SK-N-SH (cell line): ENCODE data around the gene CDC25B. TPM values are rescaled to one million over a fixed set of nuclear protein-coding genes. Genes with fewer than 3 reads are reported as not detected.

Experiments
- CTCF ChIA-PET: fragments of 300-600, 350-600 bp; formaldehyde crosslinking; extraction: SDS; loops from one replicate; lab custom pipeline; 2021; lab: Yijun Ruan, JAX
- POLR2A ChIA-PET: fragments of 350-600 bp; sonication (Branson Sonifier 250); formaldehyde crosslinking; extraction: SDS; loops from one replicate; lab custom pipeline; 2020; ENCODE audit warnings: antibody characterized with exemption, inconsistent platforms; lab: Yijun Ruan, JAX
- DNase-seq: peaks from one replicate; pipeline ENCODE4 v3.0.0; 2012
- H2AFZ ChIP-seq: fragments of 200-600 bp; sonication (generic); 2 replicates; pipeline ENCODE4 v1.8.1; 2016; ENCODE audit warnings: antibody characterized with exemption, mild to moderate bottlenecking, low read depth
- H3F3A ChIP-seq: fragments of 200-600 bp; sonication (generic); replicated peaks from 2 replicates; pipeline ENCODE3; 2016; ENCODE audit warnings: antibody characterized with exemption, mild to moderate bottlenecking; ENCODE audit not compliant: insufficient read depth
- H3K27ac ChIP-seq, 2 experiments: fragments of 200-500 bp in 1 of 2; fragments of 200-600 bp in 1 of 2; sonication (Bioruptor generic) in 1 of 2; sonication (generic), shearing (Covaris generic) in 1 of 2; 2 replicates each; pipeline versions ENCODE4 v1.5.1 to v1.6.1; 2014 to 2016; ENCODE audit warnings: low read depth in 2 of 2, inconsistent platforms in 1 of 2, low read length in 1 of 2, mild to moderate bottlenecking in 1 of 2, mixed read lengths in 1 of 2
- H3K27me3 ChIP-seq: fragments of 200-600 bp; sonication (generic), shearing (Covaris generic); 2 replicates; pipeline ENCODE4 v1.6.1; 2016; ENCODE audit warnings: mixed run types; ENCODE audit not compliant: insufficient read depth
- H3K36me3 ChIP-seq, 2 experiments: fragments of 200-500 bp in 1 of 2; fragments of 200-600 bp in 1 of 2; sonication (Bioruptor generic) in 1 of 2; sonication (generic) in 1 of 2; replicated peaks in 1 of 2; 2 replicates each; pipeline versions ENCODE3 to v1.5.1; 2014 to 2016; ENCODE audit warnings: low read length in 1 of 2, mild to moderate bottlenecking in 1 of 2; ENCODE audit not compliant: insufficient read depth in 2 of 2, control insufficient read depth in 1 of 2
- H3K4me1 ChIP-seq, 2 experiments: fragments of 200-500 bp in 1 of 2; fragments of 200-600 bp in 1 of 2; sonication (Bioruptor generic) in 1 of 2; sonication (generic), shearing (Covaris generic) in 1 of 2; 2 replicates each; pipeline versions ENCODE4 v1.5.1 to v1.6.1; 2014 to 2016; ENCODE audit warnings: low read depth in 1 of 2, low read length in 1 of 2, mixed run types in 1 of 2; ENCODE audit not compliant: insufficient read depth in 2 of 2, control insufficient read depth in 1 of 2
- H3K4me2 ChIP-seq: fragments of 200-600 bp; sonication (generic), shearing (Covaris generic); 2 replicates; pipeline ENCODE4 v1.6.1; 2017; ENCODE audit warnings: mixed run types
- H3K4me3 ChIP-seq, 2 experiments: fragments of 200-500 bp in 1 of 2; fragments of 200-600 bp in 1 of 2; sonication (Bioruptor generic) in 1 of 2; sonication (generic), shearing (Covaris generic) in 1 of 2; 2 replicates each; pipeline versions ENCODE4 v1.5.1 to v1.8.1; 2014 to 2016; ENCODE audit warnings: low read depth in 2 of 2, inconsistent platforms in 1 of 2, low read length in 1 of 2, mild to moderate bottlenecking in 1 of 2, mixed read lengths in 1 of 2, moderate library complexity in 1 of 2
- H3K79me2 ChIP-seq: fragments of 200-600 bp; sonication (generic); 2 replicates; pipeline ENCODE4 v1.8.1; 2017; ENCODE audit warnings: mild to moderate bottlenecking; ENCODE audit not compliant: insufficient read depth
- H3K9ac ChIP-seq: fragments of 200-600 bp; sonication (generic); 2 replicates; pipeline ENCODE4 v1.6.1; 2017; ENCODE audit warnings: mixed run types
- H3K9me2 ChIP-seq: fragments of 200-600 bp; sonication (generic); 2 replicates; pipeline ENCODE4 v1.6.1; 2017; ENCODE audit warnings: mixed run types
- H3K9me3 ChIP-seq: fragments of 200-600 bp; sonication (generic); 2 replicates; pipeline ENCODE4 v1.6.1; 2017; ENCODE audit warnings: mixed run types, mild to moderate bottlenecking, moderate library complexity
- H4K20me1 ChIP-seq: fragments of 200-600 bp; sonication (generic); 2 replicates; pipeline ENCODE4 v1.6.1; 2017; ENCODE audit warnings: mild to moderate bottlenecking, mixed run types; ENCODE audit not compliant: insufficient read depth
- CTCF ChIP-seq: fragments of 200-600 bp; sonication (generic); IDR thresholded peaks from 2 replicates; pipeline ENCODE4 v1.6.1; 2017; ENCODE audit warnings: antibody characterized with exemption, mild to moderate bottlenecking, moderate library complexity
- ELF1 ChIP-seq: IDR thresholded peaks from 2 replicates; pipeline ENCODE4 v1.4.0; 2012
- EP300 ChIP-seq, 2 experiments: IDR thresholded peaks; 2 replicates each; pipeline versions ENCODE4 v1.4.0 to v1.6.1; 2012; ENCODE audit warnings: borderline replicate concordance in 1 of 2, low read depth in 1 of 2, low read length in 1 of 2
- FOSL2 ChIP-seq: IDR thresholded peaks from 2 replicates; pipeline ENCODE4 v1.4.0; 2012; ENCODE audit warnings: low read depth, mild to moderate bottlenecking, moderate library complexity, borderline replicate concordance
- GABPA ChIP-seq: IDR thresholded peaks from 2 replicates; pipeline ENCODE4 v1.4.0; 2012; ENCODE audit warnings: low read depth, mild to moderate bottlenecking
- NFIC ChIP-seq: IDR thresholded peaks from 2 replicates; pipeline ENCODE4 v1.4.0; 2012; ENCODE audit warnings: borderline replicate concordance
- NRF1 ChIP-seq: IDR thresholded peaks from 2 replicates; pipeline ENCODE4 v1.6.1; 2012; ENCODE audit warnings: low read depth, mild to moderate bottlenecking, low read length
- PBX3 ChIP-seq: IDR thresholded peaks from 2 replicates; pipeline ENCODE4; 2012
- RCOR1 ChIP-seq: fragments of 150-350 bp; IDR thresholded peaks from 2 replicates; pipeline ENCODE4 v1.6.1; 2017; ENCODE audit warnings: antibody characterized with exemption, low read length
- SIN3A ChIP-seq: IDR thresholded peaks from 2 replicates; pipeline ENCODE4 v1.6.1; 2012; ENCODE audit warnings: low read depth, mild to moderate bottlenecking, low read length, moderate library complexity, borderline replicate concordance
- SMC3 ChIP-seq: IDR thresholded peaks from 2 replicates; pipeline ENCODE4 v1.6.1; 2012; ENCODE audit warnings: low read depth, low read length, improper control_type of control experiment
- TEAD4 ChIP-seq: IDR thresholded peaks from 2 replicates; pipeline ENCODE4 v1.4.0; 2012; ENCODE audit warnings: mild to moderate bottlenecking, borderline replicate concordance; ENCODE audit not compliant: insufficient read depth
- USF2 ChIP-seq: fragments of 150-350 bp; IDR thresholded peaks from 2 replicates; pipeline ENCODE4 v1.6.1; 2017; ENCODE audit warnings: antibody characterized with exemption, low read length, low read depth, borderline replicate concordance
- YY1 ChIP-seq: IDR thresholded peaks from 2 replicates; pipeline ENCODE4 v1.4.0; 2012; ENCODE audit warnings: low read depth, mild to moderate bottlenecking
- WGBS: methylation state at CpG from one replicate; pipeline ENCODE4 v1.1.6; 2017; ENCODE audit warnings: low lambda C conversion rate; 5-methylcytosine and 5-hydroxymethylcytosine counted together
- polyA plus RNA-seq, 3 experiments: library from polyadenylated mRNA; depleted of rRNA; stranded (reverse); fragments of >200 nt; gene quantifications; 2 replicates each; pipeline ENCODE4 v1.2.3, GENCODE V29; 2012

Gene CDC25B
- polyA plus RNA-seq, 1 of the 3 experiments (the other 2 are of a cell fraction): 56.5 TPM

- H3K4me1 ChIP-seq: peaks cover 27 to 33% of the 10 kb centered on the region in 2 experiments; a peak in 3 of 4 replicates
- H2AFZ ChIP-seq: no peak overlapping the region
- TF ChIP-seq ELF1 (no peak), NRF1 (no peak), RCOR1 (no peak), TEAD4 (no peak), FOSL2 (no peak), NFIC (no peak), EP300 (IDR thresholded peaks at IDR 0.05; ENCODE audit: borderline replicate concordance in 1 of 2, low read depth in 1 of 2, low read length in 1 of 2) (no peak)
- TF ChIP-seq, all 33 proteins: peak for 0
- H3F3A ChIP-seq: peaks cover 15% of the 10 kb centered on the region
- DNase-seq: no peak
- H3K36me3 ChIP-seq: peaks cover 7 to 9% of the 10 kb centered on the region in 2 experiments
- WGBS: 93% methylated on average over 6 of the region's 6 CpGs
- peak overlapping the region; percentile 71; the same call in 1 of the 2 replicates for H3K9ac ChIP-seq
- H3K27ac ChIP-seq: no peak overlapping the region; a peak in 1 of 4 replicates
- H3K9me3 ChIP-seq: no peaks in the 10 kb centered on the region
- H3K9me2 ChIP-seq: no peaks in the 10 kb centered on the region
- CTCF ChIA-PET: interaction anchor here (0.8 to 6.4 kb wide), 11 partner anchors 9 to 241 kb away, joined by 3 to 161 read pairs (median 10); partner anchors contain the start of genes ADISSP and AP5S1
- H3K4me3 ChIP-seq: peak overlapping the region; percentile 63 to 74
- H3K4me2 ChIP-seq: peak overlapping the region; percentile 96
- H3K79me2 ChIP-seq: peaks cover 40% of the 10 kb centered on the region
- H3K27me3 ChIP-seq: no peaks in the 10 kb centered on the region
- H4K20me1 ChIP-seq: peaks cover 45% of the 10 kb centered on the region
- POLR2A ChIA-PET: interaction anchor here (2.3 kb wide), 1 partner anchor 17 kb away, joined by 11 read pairs; the partner anchor contains the start of gene ADISSP
Measured at GRCh38 chr20:3784863-3785239, 11.3 kb upstream of the CDC25B start.

- peaks cover 7 to 9% of the 10 kb centered on the region in 2 experiments for H3K36me3 ChIP-seq
- peak overlapping the region; percentile 71 for H3K9ac ChIP-seq
- peaks cover 27 to 33% of the 10 kb centered on the region in 2 experiments; a peak in 3 of 4 replicates for H3K4me1 ChIP-seq
- no peaks in the 10 kb centered on the region for H3K27me3 ChIP-seq
- no peak overlapping the region for H2AFZ ChIP-seq
- POLR2A ChIA-PET: interaction anchor here (1.0 to 2.8 kb wide), 5 partner anchors 17 to 82 kb away, joined by 3 to 20 read pairs (median 11); partner anchors contain the start of genes ADISSP and AP5S1
- 71% methylated on average over 7 of the region's 79 CpGs for WGBS
- DNase-seq: peak; percentile 64
- TF ChIP-seq YY1 (no peak), USF2 (no peak), SIN3A (no peak), SMC3 (no peak), ELF1 (no peak), CTCF (no peak), GABPA (no peak), PBX3 (no peak)
- TF ChIP-seq, all 33 proteins: peak for 0
- peaks cover 15% of the 10 kb centered on the region for H3F3A ChIP-seq
- H4K20me1 ChIP-seq: peaks cover 45% of the 10 kb centered on the region
- peak overlapping the region; percentile 41 to 82 for H3K27ac ChIP-seq
- no peaks in the 10 kb centered on the region for H3K9me3 ChIP-seq
- CTCF ChIA-PET: interaction anchor here (0.6 to 6.4 kb wide), 19 partner anchors 10 to 1058 kb away, joined by 3 to 161 read pairs (median 5); partner anchors contain the start of genes ADISSP, AP5S1 and CDC25B
- peak overlapping the region; percentile 63 to 74 for H3K4me3 ChIP-seq
- H3K4me2 ChIP-seq: peak overlapping the region; percentile 96
- peaks cover 40% of the 10 kb centered on the region for H3K79me2 ChIP-seq
- no peaks in the 10 kb centered on the region for H3K9me2 ChIP-seq
Measured at GRCh38 chr20:3785240-3786125, 10.6 kb upstream of the CDC25B start.
